Upper lobe of left lung (tissue), 6 donors: ENCODE results near the gene KAZN. TPM values are rescaled to one million over a fixed set of nuclear protein-coding genes. Genes with fewer than 3 reads are reported as not detected.

Experiments
- ATAC-seq, 2 donors: fragments of 200-7000 bp; cut with Tn5 transposase; one replicate each; pipeline ENCODE4 v1.9.1; 2022; ENCODE audit warnings: mild to moderate bottlenecking in 2 of 2, moderate library complexity in 2 of 2; ENCODE audit not compliant: low FRiP score in 2 of 2
- DNase-seq, 2 donors: peaks; one replicate each; pipeline ENCODE4 v3.0.0-alpha.2; 2019 to 2020
- H3K27ac ChIP-seq, 4 donors: fragments of 200-600 bp; sonication (generic); one replicate each; pipeline ENCODE4 v1.5.1; 2016 to 2019
- H3K27me3 ChIP-seq, 4 donors: fragments of 200-600 bp; sonication (generic); one replicate each; pipeline ENCODE4 v1.5.1; 2017 to 2019
- H3K36me3 ChIP-seq, 4 donors: fragments of 200-600 bp; sonication (generic); one replicate each; pipeline ENCODE4 v1.5.1; 2016 to 2019
- H3K4me1 ChIP-seq, 4 donors: fragments of 200-600 bp; sonication (generic); one replicate each; pipeline ENCODE4 v1.5.1; 2018 to 2019
- H3K4me3 ChIP-seq, 4 donors: fragments of 200-600 bp; sonication (generic); one replicate each; pipeline ENCODE4 v1.5.1; 2017 to 2019; ENCODE audit warnings: mild to moderate bottlenecking in 2 of 4, moderate library complexity in 1 of 4
- H3K9me3 ChIP-seq, 4 donors: fragments of 200-600 bp; sonication (generic); one replicate each; pipeline ENCODE4 v1.5.1; 2018 to 2019
- CTCF ChIP-seq, 6 experiments: fragments of 450-650 bp in 4 of 6; fragments of 200-600 bp in 2 of 6; sonication (generic) in 2 of 6; IDR thresholded peaks; one replicate each; pipeline ENCODE4 v1.5.1; 2016 to 2019; ENCODE audit warnings: antibody characterized with exemption in 6 of 6
- EP300 ChIP-seq, 4 donors: sonication (generic); formaldehyde crosslinking; IDR thresholded peaks; one replicate each; pipeline ENCODE4 v1.5.1; 2017; ENCODE audit warnings: antibody characterized with exemption in 4 of 4, control low read depth in 2 of 4
- POLR2A ChIP-seq, 4 donors: fragments of 450-650 bp; IDR thresholded peaks; one replicate each; pipeline ENCODE4 v1.5.1; 2016 to 2017; ENCODE audit warnings: antibody characterized with exemption in 4 of 4, mild to moderate bottlenecking in 2 of 4
- POLR2AphosphoS5 ChIP-seq, 2 donors: sonication (generic); formaldehyde crosslinking; IDR thresholded peaks; one replicate each; pipeline ENCODE4 v1.5.1; 2017; ENCODE audit warnings: antibody characterized with exemption in 2 of 2
- WGBS, 2 donors: methylation state at CpG; one replicate each; pipeline ENCODE4 v1.1.5; 2017 to 2018; 5-methylcytosine and 5-hydroxymethylcytosine counted together
- total RNA-seq, 6 donors: library from RNA; depleted of rRNA in 4 of 6; stranded (reverse); fragments of >200 nt in 4 of 6; gene quantifications; one replicate each; pipeline versions ENCODE4 v1.1.0 to v1.2.1, GENCODE V29; 2016 to 2021
- donor health status: DM: no; HTN: no; CAD: no; lungs with moderate emphysema.
- donor health status: DM: no; HTN: yes; CAD: no; lungs with severe emphysema.

The KAZN gene
- total RNA-seq, 6 donors from 2014 or later: 11.5 to 30.0 (median 17.6) TPM

- ATAC-seq (no peak), DNase-seq (no peak)
- peaks cover 6 to 56% (median 35%) of the 10 kb centered on the region in 4 donors for H3K4me1 ChIP-seq
- WGBS, 2 donors: 93 to 97% methylated on average over 22 to 33 of the region's 33 CpGs
- H3K27me3 ChIP-seq: no peaks in the 10 kb centered on the region
- peak overlapping the region in 2 of 4 donors; percentile 25 to 66 for H3K27ac ChIP-seq
- no peak for TF ChIP-seq POLR2A (IDR thresholded peaks at IDR 0.05)
- no peak for TF ChIP-seq POLR2AphosphoS5 (IDR thresholded peaks at IDR 0.05)
- no peak for TF ChIP-seq CTCF (IDR thresholded peaks at IDR 0.05)
- TF ChIP-seq EP300 (IDR thresholded peaks at IDR 0.05): no peak
- H3K4me3 ChIP-seq: no peak overlapping the region
- peaks cover 0 to 19% (median 0%) of the 10 kb centered on the region in 4 donors for H3K36me3 ChIP-seq
- H3K9me3 ChIP-seq: no peaks in the 10 kb centered on the region
Observed at GRCh38 chr1:14957375-14958098, 359.1 kb downstream of the KAZN start.

- TF ChIP-seq POLR2AphosphoS5 (IDR thresholded peaks at IDR 0.05): peak in 1 of 2 donors; percentile 35
- no peak for TF ChIP-seq POLR2A (IDR thresholded peaks at IDR 0.05)
- TF ChIP-seq CTCF (IDR thresholded peaks at IDR 0.05): no peak
- no peak for TF ChIP-seq EP300 (IDR thresholded peaks at IDR 0.05)
- Histone ChIP-seq H3K4me3 (no peak overlapping the region), H3K27ac (peak overlapping the region in 3 of 4 donors; percentile 17 to 66 (median 25)), H3K9me3 (no peaks in the 10 kb centered on the region), H3K27me3 (no peaks in the 10 kb centered on the region), H3K36me3 (peaks cover 0 to 28% (median 0%) of the 10 kb centered on the region in 4 donors), H3K4me1 (peaks cover 0 to 49% (median 29%) of the 10 kb centered on the region in 4 donors)
- DNase-seq (no peak), ATAC-seq (no peak)
- WGBS, 2 donors: 81 to 88% methylated on average over 16 to 19 of the region's 19 CpGs
Observed at GRCh38 chr1:14958249-14959058, 360.0 kb downstream of the KAZN start.

- ATAC-seq (no peak), DNase-seq (no peak)
- H3K4me1 ChIP-seq: peaks cover 0 to 43% (median 27%) of the 10 kb centered on the region in 4 donors
- 90 to 91% methylated on average over 14 of the region's 14 CpGs for WGBS, 2 donors
- H3K9me3 ChIP-seq: no peaks in the 10 kb centered on the region
- no peak overlapping the region for H3K4me3 ChIP-seq
- no peaks in the 10 kb centered on the region for H3K27me3 ChIP-seq
- H3K27ac ChIP-seq: peak overlapping the region in 2 of 4 donors; percentile 16 to 66
- H3K36me3 ChIP-seq: peaks cover 0 to 28% (median 0%) of the 10 kb centered on the region in 4 donors
- no peak for TF ChIP-seq CTCF (IDR thresholded peaks at IDR 0.05)
- no peak for TF ChIP-seq POLR2A (IDR thresholded peaks at IDR 0.05)
- no peak for TF ChIP-seq POLR2AphosphoS5 (IDR thresholded peaks at IDR 0.05)
- TF ChIP-seq EP300 (IDR thresholded peaks at IDR 0.05): no peak
Observed at GRCh38 chr1:14959059-14959694, 360.7 kb downstream of the KAZN start.

DNA sequence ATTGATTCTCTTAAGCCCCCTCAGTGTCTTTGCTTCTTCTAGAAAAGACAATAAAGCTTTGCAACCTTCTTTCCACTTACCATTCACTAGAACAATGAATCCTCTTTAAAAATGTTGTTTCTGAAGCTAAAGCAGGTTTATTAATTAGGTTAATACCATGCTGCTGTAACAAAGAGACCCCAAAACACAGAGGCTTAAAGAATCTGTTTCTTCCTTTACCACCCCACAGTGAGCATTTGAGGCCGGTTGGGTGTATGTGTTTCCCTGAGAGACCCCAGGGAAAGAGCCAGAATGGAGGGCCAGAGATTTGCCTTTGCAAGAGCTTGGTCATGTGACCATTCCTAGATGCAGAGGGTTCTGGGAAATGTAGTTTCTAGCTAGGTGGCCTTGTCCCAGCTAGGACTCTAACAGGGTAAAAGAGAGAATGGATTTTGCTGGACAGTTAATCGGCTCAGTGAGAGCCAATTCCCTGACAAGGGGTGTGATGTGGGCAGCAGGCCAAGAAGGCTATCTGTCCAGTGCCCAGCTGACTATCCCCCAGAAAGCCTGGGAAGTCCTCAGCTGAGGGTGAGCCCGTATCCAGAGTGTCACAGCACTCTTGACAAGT lies 363.3 kb downstream of the KAZN start:
- no peak for DNase-seq
- WGBS, 2 donors: 70 to 92% methylated on average over 3 of the region's 3 CpGs
- H3K27me3 ChIP-seq: no peaks in the 10 kb centered on the region
- ATAC-seq: no peak
- TF ChIP-seq CTCF (IDR thresholded peaks at IDR 0.05) (no peak), EP300 (IDR thresholded peaks at IDR 0.05) (no peak), POLR2A (IDR thresholded peaks at IDR 0.05) (no peak), POLR2AphosphoS5 (IDR thresholded peaks at IDR 0.05) (no peak)
- H3K27ac ChIP-seq: no peak overlapping the region
- H3K36me3 ChIP-seq: peaks cover 0 to 28% (median 0%) of the 10 kb centered on the region in 4 donors
- no peaks in the 10 kb centered on the region for H3K9me3 ChIP-seq
- H3K4me3 ChIP-seq: no peak overlapping the region
- peaks cover 0 to 17% (median 7%) of the 10 kb centered on the region in 4 donors for H3K4me1 ChIP-seq
